ENCODE data around the gene ANKRD29. TPM values are rescaled to one million over a fixed set of nuclear protein-coding genes. Genes with fewer than 3 reads are reported as not detected.

ANKRD29 gene
- total and polyA plus RNA-seq, 2 donors (not counting 3 experiments of a cell fraction or from before 2014, with no cell fraction given) = 0.03 to 2.6 TPM

DNA sequence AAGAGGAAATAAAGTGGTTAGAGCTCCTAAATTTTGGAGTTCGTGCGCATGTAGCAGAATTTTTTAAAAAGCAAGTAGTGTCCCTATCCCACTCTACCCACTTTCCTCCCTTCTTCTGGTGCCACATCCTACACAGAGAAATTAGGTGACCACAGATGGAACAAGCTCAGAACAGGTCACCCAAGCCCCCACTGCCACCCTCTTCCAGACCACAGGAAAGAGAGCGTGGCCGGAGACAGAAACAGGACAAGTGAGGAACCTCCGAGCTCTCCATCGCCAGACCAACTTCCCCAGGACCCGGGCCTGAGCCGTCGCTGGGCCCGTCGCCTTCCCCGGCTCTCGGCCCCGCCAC, 76.8 kb downstream of the ANKRD29 start:
- H3K79me2 ChIP-seq (ENCODE audit: control insufficient read depth, insufficient read depth, low read length) = peaks cover 52% of the 10 kb centered on the region
- peak overlapping the region; percentile 99 for H3K27ac ChIP-seq (ENCODE audit: insufficient read depth, low read depth, low read length)
- no peak for TF ChIP-seq FOS (IDR thresholded peaks at IDR 0.05; ENCODE audit: borderline replicate concordance, insufficient read depth, low read length)
- TF ChIP-seq JUN (IDR thresholded peaks at IDR 0.05; ENCODE audit: borderline replicate concordance, insufficient read depth, insufficient read length, low read depth) = no peak
- TF ChIP-seq GATA2 (IDR thresholded peaks at IDR 0.05; ENCODE audit: insufficient read depth, insufficient read length, low read depth, low read length) = no peak
- TF ChIP-seq POLR2AphosphoS5 (IDR thresholded peaks at IDR 0.05; ENCODE audit: insufficient read depth, low read depth, low read length) = no peak
- TF ChIP-seq, protein P1, sequence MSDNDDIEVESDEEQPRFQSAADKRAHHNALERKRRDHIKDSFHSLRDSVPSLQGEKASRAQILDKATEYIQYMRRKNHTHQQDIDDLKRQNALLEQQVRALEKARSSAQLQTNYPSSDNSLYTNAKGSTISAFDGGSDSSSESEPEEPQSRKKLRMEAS (IDR thresholded peaks at IDR 0.05; ENCODE audit: insufficient read depth, insufficient read length) = no peak
- no peak for TF ChIP-seq POLR2A (IDR thresholded peaks at IDR 0.05; ENCODE audit: low read depth, low read length)
- TF ChIP-seq, protein P2, sequence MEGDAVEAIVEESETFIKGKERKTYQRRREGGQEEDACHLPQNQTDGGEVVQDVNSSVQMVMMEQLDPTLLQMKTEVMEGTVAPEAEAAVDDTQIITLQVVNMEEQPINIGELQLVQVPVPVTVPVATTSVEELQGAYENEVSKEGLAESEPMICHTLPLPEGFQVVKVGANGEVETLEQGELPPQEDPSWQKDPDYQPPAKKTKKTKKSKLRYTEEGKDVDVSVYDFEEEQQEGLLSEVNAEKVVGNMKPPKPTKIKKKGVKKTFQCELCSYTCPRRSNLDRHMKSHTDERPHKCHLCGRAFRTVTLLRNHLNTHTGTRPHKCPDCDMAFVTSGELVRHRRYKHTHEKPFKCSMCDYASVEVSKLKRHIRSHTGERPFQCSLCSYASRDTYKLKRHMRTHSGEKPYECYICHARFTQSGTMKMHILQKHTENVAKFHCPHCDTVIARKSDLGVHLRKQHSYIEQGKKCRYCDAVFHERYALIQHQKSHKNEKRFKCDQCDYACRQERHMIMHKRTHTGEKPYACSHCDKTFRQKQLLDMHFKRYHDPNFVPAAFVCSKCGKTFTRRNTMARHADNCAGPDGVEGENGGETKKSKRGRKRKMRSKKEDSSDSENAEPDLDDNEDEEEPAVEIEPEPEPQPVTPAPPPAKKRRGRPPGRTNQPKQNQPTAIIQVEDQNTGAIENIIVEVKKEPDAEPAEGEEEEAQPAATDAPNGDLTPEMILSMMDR (IDR thresholded peaks at IDR 0.05; ENCODE audit: extremely low read depth in 1 of 2, insufficient read depth in 1 of 2, low read depth in 1 of 2, low read length in 2 of 2) = no peak
- no peak for TF ChIP-seq EZH2 (IDR thresholded peaks at IDR 0.05; ENCODE audit: borderline replicate concordance, low read depth, low read length, severe bottlenecking)
- TF ChIP-seq MYC (IDR thresholded peaks at IDR 0.05; ENCODE audit: low read depth, low read length) = no peak
- peak overlapping the region; percentile 87 for H3K4me2 ChIP-seq (ENCODE audit: insufficient read depth, low read length)
- no peaks in the 10 kb centered on the region for H3K9me3 ChIP-seq (replicated peaks; ENCODE audit: control insufficient read depth, insufficient read depth, low read length)
- no peak for DNase-seq (ENCODE audit: low read depth, low spot score)
- peaks cover 18% of the 10 kb centered on the region for H3K4me1 ChIP-seq (ENCODE audit: control insufficient read depth, extremely low read depth, insufficient read depth, low read length)
- no peaks in the 10 kb centered on the region for H3K27me3 ChIP-seq (ENCODE audit: control insufficient read depth in 2 of 2, insufficient read depth in 2 of 2, low read length in 2 of 2)
- H4K20me1 ChIP-seq (replicated peaks; ENCODE audit: control insufficient read depth, extremely low read depth, insufficient read depth, low read length) = peaks cover 3% of the 10 kb centered on the region
- peak overlapping the region; percentile 44 to 76 (median 71) for H3K4me3 ChIP-seq (replicated peaks in 1 of 3; ENCODE audit: insufficient read depth in 1 of 3, low read depth in 1 of 3, low read length in 3 of 3)
- no peaks in the 10 kb centered on the region for H3K36me3 ChIP-seq (ENCODE audit: control insufficient read depth in 2 of 2, extremely low read depth in 1 of 2, insufficient read depth in 2 of 2, low read length in 2 of 2)
- peak overlapping the region; percentile 100 for H3K9ac ChIP-seq (replicated peaks; ENCODE audit: extremely low read depth, insufficient read depth, low read length)
- no peaks in the 10 kb centered on the region for H3K9me1 ChIP-seq (replicated peaks; ENCODE audit: control insufficient read depth, extremely low read depth, insufficient read depth, low read length)
- H2AFZ ChIP-seq (ENCODE audit: low read depth, low read length) = peak overlapping the region; percentile 19
- no peak for FAIRE-seq
- dilution Hi-C loops (cut with MboI; ENCODE audit: extremely low pct_ligation_motif_present, low sequenced_read_pairs) = no loop called here
- ChIA-PET CTCF (interaction anchor here (0.8 to 2.5 kb wide), 5 partner anchors 12 to 333 kb away, joined by 3 to 10 read pairs (median 3); partner anchors contain the start of gene RMC1), POLR2A (interaction anchor here (0.8 kb wide), 1 partner anchor 10 kb away, joined by 3 read pairs; no protein-coding TSS in a partner anchor)
- no TSS peak for BruUV-seq (replicated peaks)
- intact Hi-C loops (cut with micrococcal nuclease) = loop anchor here (1.0 kb wide), 1 partner anchor 83 kb away; the partner anchor contains the start of gene RMC1
